Measurements from ENCODE around the gene PPARG. TPM values are rescaled to one million over a fixed set of nuclear protein-coding genes. Genes with fewer than 3 reads are reported as not detected.

PPARG gene
- total RNA-seq, 2 donors from 2014 or later, result 12.3 to 17.9 TPM

DNA sequence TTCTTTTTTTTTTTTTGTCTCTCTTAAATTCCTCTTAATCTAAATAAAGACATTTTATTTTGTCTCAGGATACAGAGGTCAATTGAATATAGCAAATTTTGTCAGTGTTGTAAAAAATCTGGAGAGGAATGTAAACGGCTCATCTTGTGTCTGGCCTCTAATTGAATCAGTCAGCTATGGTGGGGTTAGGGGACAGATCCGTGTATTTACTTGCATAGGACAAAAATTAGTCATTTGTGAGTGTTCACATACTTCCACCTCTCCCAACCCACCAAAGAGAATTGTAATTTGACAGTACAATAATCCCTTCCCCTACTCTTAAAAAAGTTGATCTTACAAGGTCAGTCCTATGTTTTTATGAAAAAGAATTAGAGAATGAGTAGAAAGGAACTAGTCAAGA is 18.3 kb downstream of the PPARG start:
- H3K4me3 ChIP-seq, result no peak overlapping the region
- H3K36me3 ChIP-seq, result no peaks in the 10 kb centered on the region
- no peaks in the 10 kb centered on the region for H3K9me3 ChIP-seq
- TF ChIP-seq, protein P1, sequence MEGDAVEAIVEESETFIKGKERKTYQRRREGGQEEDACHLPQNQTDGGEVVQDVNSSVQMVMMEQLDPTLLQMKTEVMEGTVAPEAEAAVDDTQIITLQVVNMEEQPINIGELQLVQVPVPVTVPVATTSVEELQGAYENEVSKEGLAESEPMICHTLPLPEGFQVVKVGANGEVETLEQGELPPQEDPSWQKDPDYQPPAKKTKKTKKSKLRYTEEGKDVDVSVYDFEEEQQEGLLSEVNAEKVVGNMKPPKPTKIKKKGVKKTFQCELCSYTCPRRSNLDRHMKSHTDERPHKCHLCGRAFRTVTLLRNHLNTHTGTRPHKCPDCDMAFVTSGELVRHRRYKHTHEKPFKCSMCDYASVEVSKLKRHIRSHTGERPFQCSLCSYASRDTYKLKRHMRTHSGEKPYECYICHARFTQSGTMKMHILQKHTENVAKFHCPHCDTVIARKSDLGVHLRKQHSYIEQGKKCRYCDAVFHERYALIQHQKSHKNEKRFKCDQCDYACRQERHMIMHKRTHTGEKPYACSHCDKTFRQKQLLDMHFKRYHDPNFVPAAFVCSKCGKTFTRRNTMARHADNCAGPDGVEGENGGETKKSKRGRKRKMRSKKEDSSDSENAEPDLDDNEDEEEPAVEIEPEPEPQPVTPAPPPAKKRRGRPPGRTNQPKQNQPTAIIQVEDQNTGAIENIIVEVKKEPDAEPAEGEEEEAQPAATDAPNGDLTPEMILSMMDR (IDR thresholded peaks at IDR 0.05), result no peak
- no peaks in the 10 kb centered on the region for H3K4me1 ChIP-seq
- H3K27ac ChIP-seq, result no peak overlapping the region
- no peak for DNase-seq (ENCODE audit: low spot score)
- H3K27me3 ChIP-seq, result no peaks in the 10 kb centered on the region

DNA sequence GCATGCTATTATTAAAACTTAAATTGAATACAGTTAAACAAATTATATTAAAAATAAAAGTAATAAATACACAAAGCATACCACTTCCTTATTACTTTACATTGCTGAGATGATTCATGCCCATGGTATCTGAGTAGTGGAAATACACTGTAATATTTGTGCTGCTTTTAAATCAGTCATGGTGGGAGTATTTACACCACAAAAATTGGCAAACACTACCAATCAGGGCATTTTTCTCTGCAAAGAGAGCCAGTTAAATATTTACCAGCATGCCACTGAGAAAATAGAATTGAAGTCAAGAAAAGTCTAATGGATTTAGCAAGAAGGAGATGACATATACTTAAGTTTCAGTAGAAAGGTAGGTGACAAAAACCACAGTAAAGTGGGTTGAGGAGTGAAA is 19.6 kb downstream of the PPARG start:
- DNase-seq (ENCODE audit: low spot score), result no peak
- Histone ChIP-seq H3K4me1 (no peaks in the 10 kb centered on the region), H3K9me3 (no peaks in the 10 kb centered on the region), H3K27ac (no peak overlapping the region), H3K27me3 (no peaks in the 10 kb centered on the region), H3K4me3 (no peak overlapping the region), H3K36me3 (no peaks in the 10 kb centered on the region)
- TF ChIP-seq, protein P1 (IDR thresholded peaks at IDR 0.05), result no peak

DNA sequence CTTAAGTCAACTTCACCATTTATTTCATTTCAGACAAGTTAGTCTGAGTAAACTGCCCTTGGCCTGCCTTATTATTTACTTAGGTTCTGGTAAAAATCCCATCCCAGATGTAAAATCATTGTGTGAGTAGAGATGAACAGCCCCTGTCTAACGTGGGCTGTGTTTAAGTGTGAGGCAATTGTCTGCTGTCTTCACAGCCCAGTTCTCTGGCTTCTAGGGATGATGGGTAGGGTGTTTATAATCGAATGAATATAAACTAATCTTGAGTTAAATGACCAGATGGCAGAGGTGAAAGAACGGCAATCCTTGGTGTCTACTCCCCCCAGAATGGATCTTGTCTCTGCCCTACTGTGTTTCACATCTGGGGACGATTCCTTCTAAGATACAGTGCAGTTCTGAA is 20.8 kb downstream of the PPARG start:
- H3K4me3 ChIP-seq, result no peak overlapping the region

DNA sequence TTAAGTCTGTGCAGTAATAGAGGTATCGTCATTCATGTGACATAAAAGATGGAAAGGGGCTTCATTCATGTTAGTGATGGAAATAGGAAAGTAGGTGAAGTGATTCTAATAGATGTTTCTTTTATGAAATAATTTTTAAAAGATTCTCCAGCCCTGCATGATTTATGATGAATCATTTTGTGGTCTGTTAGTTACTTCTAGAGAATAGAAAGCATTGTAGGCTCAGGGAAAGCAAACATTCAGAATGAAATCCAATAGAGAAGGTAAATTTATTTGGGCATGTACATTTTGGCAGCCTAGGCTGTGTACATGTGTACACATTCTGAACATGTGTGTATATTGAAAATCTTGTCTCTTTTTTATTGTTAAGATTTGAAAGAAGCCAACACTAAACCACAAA is 23.1 kb downstream of the PPARG start:
- no peak for DNase-seq (ENCODE audit: low spot score)
- Histone ChIP-seq H3K27ac (no peak overlapping the region), H3K9me3 (no peaks in the 10 kb centered on the region), H3K36me3 (no peaks in the 10 kb centered on the region), H3K27me3 (no peaks in the 10 kb centered on the region), H3K4me1 (peaks cover 0 to 3% of the 10 kb centered on the region in 2 donors), H3K4me3 (no peak overlapping the region)
- TF ChIP-seq, protein P1 (IDR thresholded peaks at IDR 0.05), result no peak

More for the DNA sequence above, 20.8 kb downstream of the PPARG start:
- TF ChIP-seq, protein P1 (IDR thresholded peaks at IDR 0.05), result no peak
- Histone ChIP-seq H3K27me3 (no peaks in the 10 kb centered on the region), H3K9me3 (no peaks in the 10 kb centered on the region), H3K36me3 (no peaks in the 10 kb centered on the region), H3K4me1 (no peaks in the 10 kb centered on the region), H3K27ac (no peak overlapping the region)
- DNase-seq (ENCODE audit: low spot score), result no peak

DNA sequence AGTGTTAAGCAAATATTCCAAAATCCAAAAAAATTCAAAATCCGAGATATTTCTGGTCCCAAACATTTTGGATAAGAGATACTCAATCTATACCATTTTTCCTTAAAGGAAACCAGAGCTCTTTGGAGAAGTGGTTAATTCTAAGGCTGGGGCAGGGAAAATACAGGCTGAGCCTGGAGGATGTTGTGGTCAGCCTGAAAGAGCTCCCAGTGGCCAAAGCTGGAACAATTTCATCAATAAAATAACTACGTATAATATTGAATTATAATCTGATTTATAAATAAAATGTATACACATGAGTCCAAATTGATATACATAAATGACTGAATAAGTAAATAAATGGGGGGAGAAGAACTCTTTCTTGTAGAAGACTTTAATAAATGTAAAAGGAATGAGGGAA is 24.6 kb downstream of the PPARG start:
- Histone ChIP-seq H3K9me3 (no peaks in the 10 kb centered on the region), H3K36me3 (no peaks in the 10 kb centered on the region), H3K27ac (no peak overlapping the region), H3K27me3 (no peaks in the 10 kb centered on the region), H3K4me1 (peaks cover 0 to 3% of the 10 kb centered on the region in 2 donors), H3K4me3 (no peak overlapping the region)
- TF ChIP-seq, protein P1 (IDR thresholded peaks at IDR 0.05), result no peak
- no peak for DNase-seq (ENCODE audit: low spot score)

DNA sequence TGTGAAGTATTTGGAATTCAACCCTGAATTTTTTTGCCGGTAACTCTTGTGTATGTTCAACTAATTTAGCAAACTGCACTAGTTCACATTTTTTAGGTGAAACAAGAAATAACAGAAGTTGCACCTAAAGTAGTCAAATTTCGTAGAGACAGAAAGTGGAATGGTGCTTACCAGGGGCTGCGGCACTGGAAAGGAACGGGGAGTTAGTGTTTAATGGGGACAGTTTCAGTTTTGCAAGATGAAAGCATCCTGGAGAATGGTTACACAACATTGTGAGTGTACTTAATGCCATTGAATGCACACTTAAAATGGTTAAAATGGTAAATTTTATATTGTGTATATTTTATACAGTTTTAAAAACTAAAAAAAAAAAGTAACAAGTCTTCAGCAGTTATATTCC is 27.4 kb downstream of the PPARG start:
- H3K27me3 ChIP-seq, result no peaks in the 10 kb centered on the region
- H3K4me1 ChIP-seq, result peaks cover 3 to 11% of the 10 kb centered on the region in 2 donors
- TF ChIP-seq, protein P1 (IDR thresholded peaks at IDR 0.05), result no peak
- H3K36me3 ChIP-seq, result no peaks in the 10 kb centered on the region
- H3K9me3 ChIP-seq, result no peaks in the 10 kb centered on the region
- no peak overlapping the region for H3K4me3 ChIP-seq
- DNase-seq (ENCODE audit: low spot score), result no peak
- H3K27ac ChIP-seq, result no peak overlapping the region

Data from right atrium auricular region (tissue), 2 donors.